AG08396 (cell line): ENCODE measurements around the gene DMXL2.
A peak's percentile ranks its signal among the peaks of the same experiment; 100 is the strongest.
"Not testable (repeated sequence)": the region's sequence is repeated elsewhere in the genome, so short reads cannot be mapped to it uniquely, and the experiment has no call there.

Experiments used
- DNase-seq: peaks from one replicate; pipeline ENCODE4 v3.0.0; 2012; ENCODE audit warnings: low spot score, mixed read lengths

Gene DMXL2

GRCh38 chr15:51493892-51494291, 128.7 kb downstream of the DMXL2 start:
- DNase-seq, result peak; percentile 7

- no peak for DNase-seq
Observed at GRCh38 chr15:51492528-51492927, 130.0 kb downstream of the DMXL2 start.

DNA sequence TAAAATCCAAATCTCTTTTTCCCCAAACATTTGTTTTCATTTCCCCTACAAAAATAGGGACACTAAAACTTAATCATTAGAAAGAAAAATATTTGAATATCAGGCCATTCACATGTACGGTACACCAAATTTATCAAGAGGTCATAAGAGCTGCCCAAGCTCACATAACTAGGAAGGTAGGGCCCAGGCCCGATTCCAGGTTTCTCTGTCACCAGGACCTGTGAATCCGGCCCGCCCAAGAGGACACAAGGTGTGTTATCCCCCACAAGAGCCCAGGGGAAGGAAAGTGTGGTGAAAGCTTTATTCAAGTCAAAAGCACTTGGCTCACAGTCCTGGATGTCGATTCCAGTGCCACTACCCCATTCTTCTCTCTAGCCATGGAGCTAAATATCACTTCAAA, 130.6 kb downstream of the DMXL2 start:
- DNase-seq, result no peak

- DNase-seq, result no peak
Observed at GRCh38 chr15:51484781-51485180, 137.8 kb downstream of the DMXL2 start.

DNA sequence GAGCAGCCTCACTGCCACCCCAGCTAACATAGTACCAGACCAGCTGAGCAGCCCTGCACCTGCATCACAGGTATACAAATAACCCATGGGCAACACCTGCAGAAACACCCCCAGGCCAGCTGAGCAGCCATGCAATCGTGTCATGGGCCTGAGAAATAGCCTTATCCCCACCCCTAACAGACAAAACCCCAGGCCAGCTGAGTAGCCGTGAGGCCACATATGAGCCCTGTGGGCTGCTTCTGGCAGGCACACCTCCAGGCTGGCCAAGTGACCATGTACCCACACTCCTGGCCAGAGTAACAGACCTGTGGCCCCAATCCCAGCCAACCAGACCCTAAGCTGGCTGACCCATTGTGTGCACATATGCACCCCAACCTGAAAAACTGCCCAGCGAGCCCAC, 138.6 kb downstream of the DMXL2 start:
- DNase-seq, result no peak

GRCh38 chr15:51483520-51483919, 139.1 kb downstream of the DMXL2 start:
- no peak for DNase-seq

- no peak for DNase-seq
Observed at GRCh38 chr15:51475736-51476135, 146.8 kb downstream of the DMXL2 start.

GRCh38 chr15:51470512-51470911, 152.1 kb downstream of the DMXL2 start:
- no peak for DNase-seq

- no peak for DNase-seq
Observed at GRCh38 chr15:51460796-51461195, 161.8 kb downstream of the DMXL2 start.

- DNase-seq, result no peak
Observed at GRCh38 chr15:51450001-51450400, 172.6 kb downstream of the DMXL2 start.

- DNase-seq, result no peak
Observed at GRCh38 chr15:51448622-51449399, 173.8 kb downstream of the DMXL2 start.

DNA sequence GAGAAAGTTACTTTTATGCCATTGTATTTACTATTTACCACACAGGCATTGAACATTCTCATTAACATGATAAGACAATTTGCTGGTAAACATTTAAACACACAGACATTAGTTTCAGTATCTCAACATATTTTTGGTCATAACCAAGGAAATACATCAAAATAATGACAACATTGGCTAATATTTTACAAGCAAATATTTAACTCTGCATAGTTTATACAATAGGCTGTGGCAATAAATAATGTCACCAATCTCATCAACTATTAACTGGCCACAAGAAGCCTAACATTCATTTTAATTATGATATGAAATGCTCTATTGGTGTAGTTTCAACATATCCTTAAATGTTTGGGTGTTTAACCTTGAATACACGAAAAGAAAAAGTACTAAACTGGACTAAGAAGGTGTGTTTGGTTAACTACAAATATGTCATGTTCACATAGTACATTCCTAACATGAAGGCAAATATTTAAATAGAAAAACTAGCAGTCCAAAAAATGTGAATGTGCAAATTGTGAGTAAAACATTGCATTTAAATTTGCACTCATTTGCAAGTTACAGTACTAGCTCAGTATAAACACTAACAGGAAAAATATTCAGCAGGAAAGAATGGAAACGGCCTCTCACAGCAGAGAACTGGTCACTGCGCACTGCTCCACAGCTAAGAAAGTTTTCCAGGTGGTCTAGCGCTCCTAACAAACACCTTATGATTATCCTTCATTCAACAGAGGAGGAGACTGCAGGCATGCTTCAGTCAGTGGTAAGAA, 174.5 kb downstream of the DMXL2 start:
- no peak for DNase-seq

- DNase-seq, result not testable (repeated sequence)
Observed at GRCh38 chr15:51446029-51446744, 176.4 kb downstream of the DMXL2 start.

DNA sequence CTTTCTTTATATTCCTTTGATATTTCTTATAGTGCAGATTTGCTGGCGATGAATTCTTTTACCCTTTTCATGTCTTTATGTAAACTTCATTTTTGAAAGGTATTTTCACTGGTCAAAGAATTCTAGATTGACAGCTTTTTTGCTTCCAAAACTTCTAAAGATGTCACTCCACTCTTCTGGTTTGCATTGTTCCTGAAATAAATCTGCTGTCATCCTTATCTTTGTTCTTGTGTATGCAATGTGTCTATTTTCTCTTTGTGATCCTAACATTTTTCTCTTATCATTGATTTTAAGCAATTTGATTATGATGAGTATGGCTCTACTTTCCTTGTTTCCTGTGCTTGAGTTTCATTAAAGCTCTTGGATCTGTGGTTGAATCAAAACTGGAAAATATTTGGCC, 177.8 kb downstream of the DMXL2 start:
- no peak for DNase-seq

GRCh38 chr15:51444112-51444511, 178.5 kb downstream of the DMXL2 start:
- no peak for DNase-seq

GRCh38 chr15:51443282-51443914, 179.2 kb downstream of the DMXL2 start:
- DNase-seq, result no peak

DNA sequence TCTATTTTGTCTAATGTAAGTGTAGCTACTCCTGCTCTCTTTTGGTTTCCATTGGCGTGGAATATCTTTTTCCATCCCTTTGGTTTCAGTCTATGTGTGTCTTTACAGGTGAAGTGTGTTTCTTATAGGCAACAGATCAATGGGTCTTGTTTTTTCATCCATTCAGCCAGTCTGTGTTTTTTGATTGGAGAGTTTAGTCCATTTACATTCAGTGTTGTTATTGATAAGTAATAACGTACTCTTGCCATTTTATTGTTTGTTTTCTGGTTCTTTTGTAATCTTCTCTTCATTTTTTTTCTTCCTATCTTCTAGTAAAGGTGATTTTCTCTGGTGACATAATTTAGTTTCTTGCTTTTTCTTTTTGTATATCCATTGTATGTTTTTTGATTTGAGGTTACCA, 184.0 kb downstream of the DMXL2 start:
- no peak for DNase-seq

DNA sequence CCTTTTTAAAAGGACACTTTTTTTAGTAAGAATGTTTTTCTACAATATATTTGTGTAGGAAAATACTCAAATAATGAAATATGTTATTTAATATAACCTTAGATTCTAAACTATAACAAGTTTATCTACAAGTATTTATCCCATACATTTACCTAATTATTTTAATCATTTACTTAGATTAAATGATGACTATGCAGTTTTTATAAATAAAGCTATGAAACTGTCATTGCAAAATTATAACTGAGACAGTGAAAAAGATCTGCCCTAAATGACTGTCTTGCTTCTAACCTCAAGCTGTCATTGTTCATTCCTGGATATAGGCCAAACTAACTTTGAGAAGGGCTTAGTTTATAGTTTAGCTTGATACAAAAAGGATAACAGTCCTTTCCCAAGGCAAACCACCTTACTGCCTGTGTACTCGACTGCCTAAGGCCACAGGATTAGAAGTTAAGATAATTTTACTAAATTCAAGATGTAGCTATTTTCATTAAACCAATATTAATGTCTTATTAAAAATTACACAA, 197.0 kb downstream of the DMXL2 start:
- no peak for DNase-seq

GRCh38 chr15:51424780-51425179, 197.8 kb downstream of the DMXL2 start:
- no peak for DNase-seq

DNA sequence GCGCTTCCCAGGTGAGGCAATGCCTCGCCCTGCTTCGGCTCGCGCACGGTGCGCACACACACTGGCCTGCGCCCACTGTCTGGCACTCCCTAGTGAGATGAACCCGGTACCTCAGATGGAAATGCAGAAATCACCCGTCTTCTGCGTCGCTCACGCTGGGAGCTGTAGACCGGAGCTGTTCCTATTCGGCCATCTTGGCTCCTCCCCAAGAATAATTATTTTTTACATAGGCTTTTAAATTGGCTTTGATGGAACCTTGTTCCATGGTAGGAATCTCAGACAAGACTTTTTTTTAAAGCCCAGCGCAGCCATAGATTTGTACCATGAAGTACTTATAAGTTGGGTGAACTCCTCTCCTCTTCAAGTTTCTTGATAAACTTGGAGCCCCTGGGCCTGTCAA, 199.5 kb downstream of the DMXL2 start:
- not testable (repeated sequence) for DNase-seq

GRCh38 chr15:51416129-51416528, 206.4 kb downstream of the DMXL2 start:
- DNase-seq, result no peak

DNA sequence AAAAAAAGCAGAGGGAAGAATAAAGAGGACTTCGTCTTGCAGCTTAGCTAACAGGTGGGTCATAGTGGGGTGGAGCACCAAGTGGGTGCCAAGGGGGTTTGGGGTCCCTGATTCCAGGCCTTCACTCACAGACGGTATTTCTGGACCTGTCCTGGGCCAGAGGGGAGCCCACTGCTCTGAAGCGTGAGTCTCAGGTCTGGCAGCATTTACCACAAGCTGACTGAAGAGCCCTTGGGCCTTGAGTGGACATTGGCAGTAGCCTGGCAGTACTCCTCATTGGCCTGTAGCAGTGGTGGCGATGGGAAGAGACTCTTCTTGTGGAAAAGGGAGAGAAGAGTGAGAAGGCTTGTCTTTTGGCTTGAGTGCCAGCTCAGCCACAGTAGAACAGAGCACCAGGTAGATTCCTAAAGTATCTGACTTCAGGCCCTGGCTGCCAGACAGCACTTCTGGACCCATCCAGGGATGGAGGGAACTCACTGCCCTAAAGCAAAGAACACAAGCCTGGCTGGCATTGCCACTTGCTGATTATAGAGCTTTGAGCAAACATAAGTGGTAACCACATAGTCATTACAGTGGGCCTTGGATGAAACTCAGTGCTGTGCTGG, 208.2 kb downstream of the DMXL2 start:
- DNase-seq, result no peak
